ENCODE measurements around the gene LYRM4. TPM values are rescaled to one million over a fixed set of nuclear protein-coding genes. Genes with fewer than 3 reads are reported as not detected.
A peak's percentile ranks its signal among the peaks of the same experiment; 100 is the strongest.

LYRM4 gene
- total RNA-seq, 1 experiment from 2014 or later, result 44.3 TPM

DNA sequence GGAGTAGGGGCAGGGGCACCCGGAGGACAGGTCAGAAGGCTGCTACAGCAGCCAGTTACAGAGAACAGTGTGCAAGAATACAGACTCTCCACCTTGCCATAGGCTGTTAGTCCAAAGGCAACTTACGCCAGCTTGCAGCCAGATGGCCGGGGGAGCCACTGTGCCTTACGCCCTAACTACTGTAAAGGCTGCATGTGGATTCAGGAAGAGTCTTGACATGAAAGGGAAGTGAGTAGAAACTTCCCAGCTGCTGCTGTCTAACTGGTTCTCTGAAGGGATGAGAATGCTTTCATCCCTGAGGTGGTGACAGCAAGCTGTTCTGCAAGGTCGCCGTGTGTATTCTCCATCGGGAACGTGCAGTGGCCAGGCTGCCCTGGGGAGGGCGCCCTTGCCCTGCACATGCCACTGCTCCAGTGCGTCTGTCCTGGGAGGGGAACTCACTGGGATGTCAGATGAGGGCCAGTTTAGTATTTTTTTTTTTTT, 46.1 kb downstream of the LYRM4 start:
- Histone ChIP-seq H4K5ac (ENCODE audit: insufficient read length, low read depth, low read length) (no peak overlapping the region), H3K4ac (ENCODE audit: low read depth, low read length) (no peak overlapping the region), H2AFZ (ENCODE audit: low read length) (no peak overlapping the region), H3K9ac (ENCODE audit: extremely low read depth, insufficient read length, low read length) (no peak overlapping the region), H3K27me3 (ENCODE audit: insufficient read depth, low read length) (no peaks in the 10 kb centered on the region), H3K27ac (ENCODE audit: insufficient read length, low read depth, low read length) (no peak overlapping the region), H3K23me2 (ENCODE audit: insufficient read length, low read depth, low read length, poor library complexity, severe bottlenecking) (no peaks in the 10 kb centered on the region), H3K4me2 (ENCODE audit: insufficient read depth, insufficient read length, low read length) (no peak overlapping the region), H3K79me2 (ENCODE audit: insufficient read depth, low read length) (no peaks in the 10 kb centered on the region), H2BK12ac (ENCODE audit: insufficient read length, low read depth, low read length) (no peak overlapping the region), H2BK20ac (ENCODE audit: low read depth, low read length, poor library complexity, severe bottlenecking) (no peak overlapping the region), H3K9me3 (ENCODE audit: control insufficient read depth, low read depth, low read length) (no peaks in the 10 kb centered on the region), H3K18ac (ENCODE audit: insufficient read length, low read depth, low read length) (no peak overlapping the region), H3K14ac (ENCODE audit: insufficient read depth, low read length) (no peak overlapping the region), H2BK15ac (ENCODE audit: low read depth, low read length) (no peak overlapping the region), H4K8ac (replicated peaks; ENCODE audit: insufficient read length, low read depth, low read length) (no peak overlapping the region), H3T11ph (ENCODE audit: low read length) (no peak overlapping the region), H3K4me1 (ENCODE audit: insufficient read depth, low read length) (no peaks in the 10 kb centered on the region), H2AK5ac (ENCODE audit: insufficient read length, low read length) (no peak overlapping the region), H3K56ac (ENCODE audit: insufficient read length, low read depth, low read length) (no peak overlapping the region), H3K23ac (ENCODE audit: insufficient read length, low read depth, low read length) (no peak overlapping the region), H3K79me1 (ENCODE audit: insufficient read depth, low read depth, low read length, poor library complexity, severe bottlenecking) (no peaks in the 10 kb centered on the region), H4K20me1 (ENCODE audit: control insufficient read depth, insufficient read depth, insufficient read length) (no peaks in the 10 kb centered on the region), H2BK5ac (ENCODE audit: insufficient read length, low read length) (no peak overlapping the region), H2BK120ac (ENCODE audit: low read depth, low read length, poor library complexity, severe bottlenecking) (no peak overlapping the region), H4K91ac (ENCODE audit: insufficient read length, low read depth, low read length) (no peak overlapping the region)
- Mint-ChIP-seq H3K4me1 (peaks cover 8 to 15% of the 10 kb centered on the region in 2 experiments), H3K27me3 (ENCODE audit: low read depth) (no peaks in the 10 kb centered on the region), H3K27ac (no peak overlapping the region), H3K9me3 (no peaks in the 10 kb centered on the region), H3K36me3 (ENCODE audit: insufficient read depth in 1 of 3, low read depth in 3 of 3) (peaks cover 5 to 19% (median 6%) of the 10 kb centered on the region in 3 experiments), H3K4me3 (no peak overlapping the region)
- TF ChIP-seq, protein P1, sequence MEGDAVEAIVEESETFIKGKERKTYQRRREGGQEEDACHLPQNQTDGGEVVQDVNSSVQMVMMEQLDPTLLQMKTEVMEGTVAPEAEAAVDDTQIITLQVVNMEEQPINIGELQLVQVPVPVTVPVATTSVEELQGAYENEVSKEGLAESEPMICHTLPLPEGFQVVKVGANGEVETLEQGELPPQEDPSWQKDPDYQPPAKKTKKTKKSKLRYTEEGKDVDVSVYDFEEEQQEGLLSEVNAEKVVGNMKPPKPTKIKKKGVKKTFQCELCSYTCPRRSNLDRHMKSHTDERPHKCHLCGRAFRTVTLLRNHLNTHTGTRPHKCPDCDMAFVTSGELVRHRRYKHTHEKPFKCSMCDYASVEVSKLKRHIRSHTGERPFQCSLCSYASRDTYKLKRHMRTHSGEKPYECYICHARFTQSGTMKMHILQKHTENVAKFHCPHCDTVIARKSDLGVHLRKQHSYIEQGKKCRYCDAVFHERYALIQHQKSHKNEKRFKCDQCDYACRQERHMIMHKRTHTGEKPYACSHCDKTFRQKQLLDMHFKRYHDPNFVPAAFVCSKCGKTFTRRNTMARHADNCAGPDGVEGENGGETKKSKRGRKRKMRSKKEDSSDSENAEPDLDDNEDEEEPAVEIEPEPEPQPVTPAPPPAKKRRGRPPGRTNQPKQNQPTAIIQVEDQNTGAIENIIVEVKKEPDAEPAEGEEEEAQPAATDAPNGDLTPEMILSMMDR (conservative IDR thresholded peaks at IDR 0.05), result peak; percentile 98
- WGBS (ENCODE audit: extremely low coverage, insufficient read length, low lambda C conversion rate), result no CpG with 5 or more reads among the region's 10 CpGs
- DNase-seq, result peak; percentile 78

All from H9 (cell line).